SW 1271 (cell line): ENCODE data around the gene MATN1.
"Not testable (repeated sequence)": the region's sequence is repeated elsewhere in the genome, so short reads cannot be mapped to it uniquely, and the experiment has no call there.

ENCODE experiments used
- DNase-seq, 2 experiments: peaks; one replicate each; lab custom pipeline; 2025; lab: John Stamatoyannopoulos, UW

Gene MATN1, protein sequence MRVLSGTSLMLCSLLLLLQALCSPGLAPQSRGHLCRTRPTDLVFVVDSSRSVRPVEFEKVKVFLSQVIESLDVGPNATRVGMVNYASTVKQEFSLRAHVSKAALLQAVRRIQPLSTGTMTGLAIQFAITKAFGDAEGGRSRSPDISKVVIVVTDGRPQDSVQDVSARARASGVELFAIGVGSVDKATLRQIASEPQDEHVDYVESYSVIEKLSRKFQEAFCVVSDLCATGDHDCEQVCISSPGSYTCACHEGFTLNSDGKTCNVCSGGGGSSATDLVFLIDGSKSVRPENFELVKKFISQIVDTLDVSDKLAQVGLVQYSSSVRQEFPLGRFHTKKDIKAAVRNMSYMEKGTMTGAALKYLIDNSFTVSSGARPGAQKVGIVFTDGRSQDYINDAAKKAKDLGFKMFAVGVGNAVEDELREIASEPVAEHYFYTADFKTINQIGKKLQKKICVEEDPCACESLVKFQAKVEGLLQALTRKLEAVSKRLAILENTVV

DNA sequence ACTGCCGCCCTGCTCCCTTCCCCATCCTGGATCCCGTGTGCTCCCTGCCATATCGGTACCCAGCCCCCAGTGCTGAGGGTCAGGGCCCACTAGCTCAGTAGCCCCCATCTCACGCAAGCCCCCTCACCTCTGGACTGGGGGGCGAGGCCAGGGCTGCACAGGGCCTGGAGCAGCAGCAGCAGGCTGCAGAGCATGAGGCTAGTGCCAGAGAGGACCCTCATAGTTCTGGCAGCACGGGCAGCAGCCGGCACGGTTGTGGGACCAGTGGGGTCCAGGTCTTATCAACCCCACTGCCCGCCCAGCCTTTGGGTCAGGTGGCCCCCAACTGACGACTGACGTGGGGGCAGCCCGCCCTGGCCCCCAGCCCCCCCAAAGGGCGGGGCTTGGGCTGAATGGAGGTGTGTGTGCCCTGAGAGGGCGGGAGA, at the start of gene MATN1:
MATN1 (minus strand) TSS at position 255 of the 425 bp plus-strand sequence; CDS start at position 221, 34 bp downstream.
- DNase-seq: no peak

DNA sequence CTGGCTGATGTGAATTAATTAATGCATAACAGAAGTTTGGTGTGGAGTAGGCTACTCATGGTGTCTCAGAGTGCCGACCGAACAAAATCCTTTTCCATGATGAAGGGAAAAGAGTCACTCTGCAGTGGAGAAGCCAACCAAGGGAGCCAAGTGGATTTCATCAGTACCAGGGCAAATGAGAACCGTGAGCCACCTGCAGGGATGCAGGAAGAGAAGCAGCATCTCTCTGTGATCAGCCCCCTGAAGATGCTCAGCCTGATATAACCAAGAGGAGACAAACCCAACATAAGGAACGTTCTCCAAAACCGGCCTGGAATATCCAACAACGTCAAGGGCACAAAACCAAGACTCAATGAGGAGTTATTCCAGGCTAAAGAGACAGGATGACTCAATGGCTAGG, 47.6 kb upstream of the MATN1 start:
- no peak for DNase-seq

GRCh38 chr1:30770150-30770549, 46.8 kb upstream of the MATN1 start:
- DNase-seq: no peak

- DNase-seq: no peak
Observed at GRCh38 chr1:30768830-30769718, 45.7 kb upstream of the MATN1 start.

- DNase-seq: no peak
Observed at GRCh38 chr1:30768159-30768829, 44.9 kb upstream of the MATN1 start.

DNA sequence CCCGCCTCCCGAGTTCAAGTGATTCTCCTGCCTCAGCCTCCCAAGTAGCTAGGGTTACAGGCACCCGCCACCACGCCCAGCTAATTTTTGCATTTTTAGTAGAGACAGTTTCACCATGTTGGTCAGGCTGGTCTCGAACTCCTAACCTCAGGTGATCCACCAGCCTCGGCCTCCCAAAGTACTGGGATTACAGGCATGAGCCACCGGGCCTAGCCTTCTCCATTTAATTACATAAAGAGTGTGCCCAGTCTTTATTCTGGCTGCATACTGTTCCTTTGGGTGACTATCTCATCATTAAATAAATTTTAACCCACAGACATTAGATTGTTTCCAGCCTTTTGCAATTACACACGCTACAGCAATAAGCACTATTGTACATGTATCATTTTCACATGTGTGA, 43.6 kb upstream of the MATN1 start:
- DNase-seq: not testable (repeated sequence)

DNA sequence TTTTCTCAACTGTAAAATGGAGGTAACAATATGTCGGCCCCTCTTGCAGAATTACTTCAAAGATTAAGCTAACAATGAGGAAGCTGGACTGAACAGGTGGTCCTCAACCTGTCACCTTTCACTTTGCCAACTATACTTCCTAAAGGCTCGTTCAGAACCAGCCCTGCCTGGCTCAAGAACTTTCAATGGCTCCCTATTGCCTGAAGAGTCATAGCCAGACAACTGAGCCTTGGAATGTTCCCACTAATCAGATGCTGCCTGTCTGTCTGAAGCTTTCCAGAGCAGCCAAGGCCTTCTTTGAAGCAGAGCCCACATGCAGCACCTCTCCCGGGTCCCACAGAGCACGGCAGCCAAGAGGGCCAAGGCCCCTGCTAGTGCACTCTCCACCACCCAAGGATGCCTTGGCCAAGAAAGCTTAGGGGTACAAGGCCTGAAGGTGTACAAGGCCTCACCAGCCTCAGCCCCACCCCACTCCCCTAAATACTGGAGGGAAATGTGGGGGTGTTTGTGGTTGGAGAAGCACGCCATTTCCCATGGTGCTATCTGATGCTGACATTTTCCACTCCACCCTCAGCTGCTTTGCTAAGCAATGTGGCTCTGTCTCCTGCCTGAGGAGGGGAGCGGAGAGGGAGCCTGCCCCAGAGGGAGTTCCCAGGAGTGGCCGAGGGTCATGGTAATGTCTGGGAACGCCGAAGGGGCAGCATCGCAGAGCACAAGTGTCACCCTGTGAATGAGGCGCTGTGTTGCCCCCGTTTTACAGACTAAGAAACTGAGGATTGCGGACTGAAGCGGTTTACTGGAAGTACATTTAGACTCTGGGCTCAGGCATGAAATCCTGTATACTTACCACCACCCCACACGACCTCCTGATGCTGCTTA, 42.4 kb upstream of the MATN1 start:
- DNase-seq: no peak

DNA sequence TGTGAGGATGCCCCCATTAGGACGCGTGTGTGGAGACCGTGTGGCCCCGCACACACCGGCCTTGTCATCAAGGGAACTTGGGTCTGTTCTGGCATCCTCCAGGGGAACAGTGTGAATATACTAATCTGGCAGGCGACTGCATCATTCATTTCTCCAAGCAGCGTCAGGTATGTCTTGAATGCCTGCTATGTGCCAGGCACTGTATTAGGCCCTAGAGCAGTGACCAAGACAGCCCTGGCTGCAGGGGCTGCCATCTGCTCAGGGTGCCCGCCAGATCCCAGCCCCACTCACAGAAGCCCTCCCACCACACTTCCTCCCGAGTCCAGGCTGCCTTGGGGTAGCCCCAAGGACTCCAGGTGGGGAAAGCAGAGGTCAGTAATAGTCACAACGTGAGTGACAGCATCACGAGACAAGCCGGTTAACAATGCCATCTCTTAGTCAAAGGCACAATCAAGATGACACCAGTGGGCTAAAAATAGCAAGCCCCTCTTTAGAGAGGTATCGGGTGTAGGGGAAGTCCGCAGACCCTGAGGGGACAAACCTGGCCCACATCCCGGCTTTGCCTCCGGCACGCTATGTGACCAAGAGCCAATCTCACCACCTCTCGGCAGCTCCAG, 41.7 kb upstream of the MATN1 start:
- DNase-seq: no peak

DNA sequence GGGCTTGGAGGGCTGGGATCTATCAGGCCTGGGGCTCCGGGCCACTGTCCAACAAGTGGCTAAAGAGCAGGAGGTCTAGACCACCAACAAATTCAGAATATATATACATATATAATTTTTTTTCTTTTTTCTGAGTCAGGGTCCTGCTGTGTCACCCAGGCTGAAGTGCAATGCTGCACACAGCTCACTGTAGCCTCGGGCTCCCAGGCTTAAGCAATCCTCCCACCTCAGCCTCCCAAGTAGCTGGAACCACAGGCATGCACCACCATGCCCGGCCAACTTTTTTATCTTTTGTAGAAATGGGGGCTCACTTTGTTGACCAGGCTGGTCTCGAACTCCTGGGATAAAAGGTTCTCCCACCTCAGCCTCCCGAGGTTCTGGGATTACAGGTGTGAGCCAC, 41.0 kb upstream of the MATN1 start:
- no peak for DNase-seq

GRCh38 chr1:30763651-30764248, 40.4 kb upstream of the MATN1 start:
- DNase-seq: no peak

DNA sequence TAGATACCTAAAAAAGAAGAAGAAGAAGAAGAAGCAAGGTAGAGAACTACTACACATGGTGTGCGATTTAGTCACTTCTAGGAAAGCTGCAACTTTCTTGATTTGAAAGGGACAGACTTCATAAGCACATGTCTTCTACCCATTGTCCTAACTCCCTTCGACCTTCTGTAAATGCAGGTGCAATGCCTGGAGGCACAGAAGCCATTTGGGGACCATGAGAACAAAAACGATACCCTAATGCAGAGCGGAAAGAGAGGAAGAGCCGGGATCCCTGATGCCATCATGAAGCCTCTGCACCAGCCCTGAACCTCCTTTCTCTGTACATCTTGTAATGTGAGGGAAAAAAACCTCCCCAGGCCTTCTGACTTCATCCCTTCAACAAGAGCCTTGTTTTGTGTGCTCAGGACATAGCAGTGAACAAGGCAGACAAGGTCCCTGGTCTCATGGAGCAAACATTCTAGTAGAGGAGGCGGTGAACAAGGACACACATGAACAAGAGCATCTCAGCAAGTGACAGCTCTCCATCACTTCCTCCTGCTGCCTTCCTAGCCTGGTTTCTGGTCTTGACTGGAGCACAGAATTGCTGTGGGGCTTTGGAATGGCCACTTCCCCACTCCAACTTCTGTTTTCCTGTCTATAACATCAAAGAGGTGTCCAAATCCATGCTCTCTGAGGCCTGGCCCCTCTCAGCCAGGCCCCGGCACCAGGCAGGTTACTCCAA, 39.7 kb upstream of the MATN1 start:
- DNase-seq: no peak

DNA sequence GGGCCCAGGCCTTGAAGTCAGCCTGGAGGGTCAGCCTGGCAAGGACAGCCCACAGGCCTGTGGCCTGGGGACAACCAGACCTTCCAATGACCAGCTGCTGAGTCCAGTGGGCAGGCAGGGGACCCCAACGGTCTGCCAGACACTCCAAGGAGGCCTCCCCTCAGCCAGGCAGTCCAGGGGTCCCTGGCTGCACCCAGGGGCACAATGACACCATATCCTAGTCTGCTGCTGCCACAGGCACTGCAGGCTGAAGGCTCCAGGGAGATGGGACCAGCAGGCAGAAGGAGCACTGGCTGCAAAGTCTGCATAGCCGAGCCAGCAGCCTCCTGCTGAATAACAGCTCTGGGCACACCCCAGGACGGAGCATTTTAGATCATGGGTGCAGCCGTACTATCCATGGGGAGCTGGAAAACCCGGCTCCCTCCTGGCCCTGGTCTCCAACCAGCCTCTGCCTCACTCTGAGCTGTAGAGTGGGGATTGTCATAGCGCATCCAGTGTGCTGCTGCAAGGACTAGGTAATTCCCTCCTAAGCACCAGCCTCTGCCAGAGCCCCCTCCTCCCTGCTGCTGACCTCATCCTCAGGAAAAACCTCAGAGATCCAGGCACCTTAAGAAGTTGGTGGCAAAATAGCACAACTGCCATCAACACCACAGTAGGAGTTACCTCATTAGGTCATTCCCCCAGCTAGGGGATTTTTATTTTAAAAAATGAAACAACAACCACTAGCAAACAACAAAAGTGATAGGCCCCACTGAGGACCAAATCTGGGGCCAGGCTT, 39.0 kb upstream of the MATN1 start:
- no peak for DNase-seq

- DNase-seq: no peak
Observed at GRCh38 chr1:30761381-30762151, 38.2 kb upstream of the MATN1 start.

- no peak for DNase-seq
Observed at GRCh38 chr1:30760596-30761324, 37.4 kb upstream of the MATN1 start.

DNA sequence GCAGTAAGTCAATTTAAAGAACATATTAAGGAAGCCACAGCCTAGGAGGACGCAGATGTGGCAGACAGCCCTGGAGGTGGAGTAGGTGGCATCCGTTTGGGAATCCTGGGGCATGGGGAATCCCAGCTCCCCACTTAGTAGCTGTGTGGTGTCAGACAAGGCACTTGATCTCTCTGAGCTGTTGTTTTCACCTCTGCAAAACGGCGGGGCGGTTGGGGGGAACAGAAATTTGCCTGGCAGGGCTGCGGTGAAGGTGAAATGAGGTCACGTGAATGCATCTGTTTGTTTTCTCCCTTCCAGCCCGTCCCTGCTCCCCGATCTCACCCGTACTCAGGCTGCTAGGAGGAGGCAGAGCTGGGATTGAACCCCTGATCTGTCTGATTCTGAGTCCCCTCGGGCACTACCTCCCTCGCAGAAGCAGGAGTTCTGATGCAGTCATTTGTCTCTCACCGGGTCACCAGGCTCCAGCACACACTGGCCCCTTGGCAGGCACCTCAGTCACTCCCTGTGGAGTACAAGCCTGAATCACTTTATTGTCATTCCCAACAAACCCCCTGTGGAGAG, 36.4 kb upstream of the MATN1 start:
- DNase-seq: no peak

- peak; percentile 14 to 63 for DNase-seq
Observed at GRCh38 chr1:30758785-30759380, 35.5 kb upstream of the MATN1 start.
